ENCODE measurements around the gene VIL1. TPM values are rescaled to one million over a fixed set of nuclear protein-coding genes. Genes with fewer than 3 reads are reported as not detected.
A peak's percentile ranks its signal among the peaks of the same experiment; 100 is the strongest.

The VIL1 gene
- total RNA-seq, 6 experiments from 2014 or later: 2.1 to 118 (median 19.1) TPM

DNA sequence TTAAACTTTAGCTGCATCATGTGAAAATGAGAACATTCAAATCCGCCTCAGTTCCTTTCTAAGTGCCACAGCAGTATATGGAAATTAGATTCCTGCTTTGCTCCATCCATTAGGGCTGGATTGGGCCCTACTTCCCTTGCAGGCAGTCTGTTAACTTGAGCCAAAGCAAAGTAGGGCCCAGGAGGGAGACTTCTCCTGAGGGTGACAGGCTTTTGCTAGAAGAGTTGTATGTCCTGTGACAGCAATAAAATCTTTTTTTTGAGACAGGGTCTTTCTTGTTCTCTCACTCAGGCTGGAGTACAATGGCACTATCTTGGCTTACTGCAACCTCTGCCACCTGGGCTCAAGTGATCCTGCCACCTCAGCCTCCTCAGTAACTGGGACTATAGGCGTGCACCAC is 28.1 kb downstream of the VIL1 start:
- Histone ChIP-seq H3K4me3 (no peak overlapping the region), H3K4me1 (peaks cover 0 to 36% (median 9%) of the 10 kb centered on the region in 4 donors), H3K9me3 (no peaks in the 10 kb centered on the region), H3K27ac (no peak overlapping the region), H3K36me3 (peaks cover 0 to 23% (median 5%) of the 10 kb centered on the region in 4 donors), H3K27me3 (no peaks in the 10 kb centered on the region)
- intact Hi-C loops (cut with DNase I): no loop called here
- TF ChIP-seq, protein P1, sequence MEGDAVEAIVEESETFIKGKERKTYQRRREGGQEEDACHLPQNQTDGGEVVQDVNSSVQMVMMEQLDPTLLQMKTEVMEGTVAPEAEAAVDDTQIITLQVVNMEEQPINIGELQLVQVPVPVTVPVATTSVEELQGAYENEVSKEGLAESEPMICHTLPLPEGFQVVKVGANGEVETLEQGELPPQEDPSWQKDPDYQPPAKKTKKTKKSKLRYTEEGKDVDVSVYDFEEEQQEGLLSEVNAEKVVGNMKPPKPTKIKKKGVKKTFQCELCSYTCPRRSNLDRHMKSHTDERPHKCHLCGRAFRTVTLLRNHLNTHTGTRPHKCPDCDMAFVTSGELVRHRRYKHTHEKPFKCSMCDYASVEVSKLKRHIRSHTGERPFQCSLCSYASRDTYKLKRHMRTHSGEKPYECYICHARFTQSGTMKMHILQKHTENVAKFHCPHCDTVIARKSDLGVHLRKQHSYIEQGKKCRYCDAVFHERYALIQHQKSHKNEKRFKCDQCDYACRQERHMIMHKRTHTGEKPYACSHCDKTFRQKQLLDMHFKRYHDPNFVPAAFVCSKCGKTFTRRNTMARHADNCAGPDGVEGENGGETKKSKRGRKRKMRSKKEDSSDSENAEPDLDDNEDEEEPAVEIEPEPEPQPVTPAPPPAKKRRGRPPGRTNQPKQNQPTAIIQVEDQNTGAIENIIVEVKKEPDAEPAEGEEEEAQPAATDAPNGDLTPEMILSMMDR (IDR thresholded peaks at IDR 0.05): no peak
- no peak for TF ChIP-seq POLR2A (IDR thresholded peaks at IDR 0.05)
- no CpG with 5 or more reads among the region's 2 CpGs for WGBS (ENCODE audit: insufficient coverage, low coverage, low lambda C conversion rate, missing lambda C conversion rate)
- no peak for ATAC-seq
- DNase-seq: peak in 1 of 3 donors; percentile 17

DNA sequence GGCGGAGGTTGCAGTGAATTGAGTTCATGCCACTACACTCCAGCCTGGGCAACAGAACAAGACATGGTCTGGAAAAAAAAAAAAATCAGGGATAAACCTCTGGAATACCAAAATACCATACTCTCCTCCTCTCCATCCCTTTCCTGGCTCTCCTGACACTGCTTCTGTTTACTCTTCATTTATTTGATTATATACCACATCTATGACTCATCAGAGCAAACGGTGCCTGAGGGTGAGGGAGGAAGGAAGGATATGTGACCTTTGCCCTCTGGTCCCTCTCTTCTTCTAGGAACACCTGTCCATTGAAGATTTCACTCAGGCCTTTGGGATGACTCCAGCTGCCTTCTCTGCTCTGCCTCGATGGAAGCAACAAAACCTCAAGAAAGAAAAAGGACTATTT is 30.0 kb downstream of the VIL1 start:
- Histone ChIP-seq H3K4me1 (peaks cover 0 to 32% (median 9%) of the 10 kb centered on the region in 4 donors), H3K9me3 (no peaks in the 10 kb centered on the region), H3K27me3 (no peaks in the 10 kb centered on the region), H3K4me3 (no peak overlapping the region), H3K27ac (no peak overlapping the region), H3K36me3 (peaks cover 0 to 27% (median 5%) of the 10 kb centered on the region in 4 donors)
- intact Hi-C loops (cut with DNase I): no loop called here
- whole genome bisulfite sequencing (ENCODE audit: insufficient coverage, low coverage, low lambda C conversion rate, missing lambda C conversion rate): 40% methylated on average over 2 of the region's 3 CpGs
- no peak for DNase-seq
- ATAC-seq: peak; percentile 16 to 77 (median 46)
- no peak for TF ChIP-seq POLR2A (IDR thresholded peaks at IDR 0.05)
- TF ChIP-seq, protein P1 (IDR thresholded peaks at IDR 0.05): no peak

DNA sequence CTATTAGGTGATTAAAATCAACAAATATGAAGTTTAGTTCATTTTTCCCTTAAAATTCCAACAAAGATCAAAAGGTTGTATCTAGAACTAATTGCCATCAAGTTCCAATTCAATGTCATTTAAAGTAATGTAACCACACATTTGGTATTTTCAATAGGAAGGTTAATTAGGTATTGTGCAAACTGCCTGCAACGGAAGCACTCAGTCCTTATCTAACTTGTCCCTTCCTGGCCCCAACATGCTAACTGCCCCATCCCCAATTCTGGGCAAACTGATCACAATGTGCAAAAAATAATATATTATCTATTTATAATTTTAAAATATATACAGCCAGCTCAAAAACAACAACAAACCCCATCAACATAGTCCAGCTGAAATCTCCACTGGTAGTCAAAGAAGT is 33.2 kb downstream of the VIL1 start:
- Histone ChIP-seq H3K27me3 (no peaks in the 10 kb centered on the region), H3K36me3 (peaks cover 0 to 42% (median 12%) of the 10 kb centered on the region in 4 donors), H3K4me3 (no peak overlapping the region), H3K27ac (no peak overlapping the region), H3K9me3 (no peaks in the 10 kb centered on the region), H3K4me1 (peaks cover 0 to 9% (median 3%) of the 10 kb centered on the region in 4 donors)
- ATAC-seq (no peak), DNase-seq (no peak)
- TF ChIP-seq, protein P1 (IDR thresholded peaks at IDR 0.05): no peak
- TF ChIP-seq POLR2A (IDR thresholded peaks at IDR 0.05): no peak
- intact Hi-C loops (cut with DNase I): no loop called here
- 42% methylated on average over 1 of the region's 1 CpG for WGBS (ENCODE audit: insufficient coverage, low coverage, low lambda C conversion rate, missing lambda C conversion rate)

DNA sequence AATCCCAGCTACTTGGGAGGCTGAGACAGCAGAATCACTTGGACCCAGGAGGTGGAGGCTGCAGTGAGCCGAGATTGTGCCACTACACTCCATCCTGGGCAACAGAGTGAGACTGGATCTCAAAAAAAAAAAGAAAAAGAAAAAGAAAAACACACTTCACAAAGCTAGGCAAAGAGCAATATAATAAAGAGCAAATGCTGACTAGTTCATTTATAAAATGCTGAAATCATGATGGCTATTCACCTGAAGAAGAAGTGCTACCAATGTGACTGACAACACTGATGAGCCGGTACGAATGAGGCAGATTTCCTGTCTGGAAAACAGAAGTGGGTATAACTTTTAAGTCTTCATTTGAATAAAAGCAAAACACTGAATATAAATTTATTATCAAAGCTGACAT is 37.9 kb downstream of the VIL1 start:
- no peak overlapping the region for H3K4me3 ChIP-seq
- 94% methylated on average over 2 of the region's 3 CpGs for WGBS (ENCODE audit: insufficient coverage, low coverage, low lambda C conversion rate, missing lambda C conversion rate)
- no peaks in the 10 kb centered on the region for H3K4me1 ChIP-seq
- intact Hi-C loops (cut with DNase I): no loop called here
- no peaks in the 10 kb centered on the region for H3K27me3 ChIP-seq
- peaks cover 0 to 32% (median 7%) of the 10 kb centered on the region in 4 donors for H3K36me3 ChIP-seq
- ATAC-seq (no peak), DNase-seq (no peak)
- H3K27ac ChIP-seq: no peak overlapping the region
- H3K9me3 ChIP-seq: no peaks in the 10 kb centered on the region
- no peak for TF ChIP-seq POLR2A (IDR thresholded peaks at IDR 0.05)
- TF ChIP-seq, protein P1 (IDR thresholded peaks at IDR 0.05): no peak

DNA sequence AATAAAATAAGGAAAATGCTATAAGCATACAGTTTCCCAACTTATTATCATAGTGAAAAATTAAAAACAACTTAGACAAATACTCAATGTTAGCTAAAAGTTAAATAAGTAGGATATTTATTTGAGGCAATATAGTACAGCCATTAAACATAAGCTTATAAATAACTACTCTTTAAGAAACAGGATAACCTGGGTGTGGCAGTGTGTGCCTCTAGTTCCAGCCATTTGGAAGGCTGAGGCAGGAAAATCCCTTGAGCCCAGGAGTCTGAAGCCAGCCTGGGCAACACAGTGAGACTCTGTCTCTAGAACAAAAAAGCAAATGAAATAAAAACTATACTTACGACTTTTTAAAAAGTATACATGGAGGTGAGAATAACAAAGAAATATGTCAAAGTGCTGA is 39.7 kb downstream of the VIL1 start:
- intact Hi-C loops (cut with DNase I): no loop called here
- H3K4me1 ChIP-seq: no peaks in the 10 kb centered on the region
- H3K4me3 ChIP-seq: no peak overlapping the region
- WGBS (ENCODE audit: insufficient coverage, low coverage, low lambda C conversion rate, missing lambda C conversion rate): 80% methylated on average over 1 of the region's 1 CpG
- TF ChIP-seq, protein P1 (IDR thresholded peaks at IDR 0.05): no peak
- no peak for TF ChIP-seq POLR2A (IDR thresholded peaks at IDR 0.05)
- H3K9me3 ChIP-seq: no peaks in the 10 kb centered on the region
- ATAC-seq (no peak), DNase-seq (no peak)
- H3K27ac ChIP-seq: no peak overlapping the region
- peaks cover 0 to 32% (median 9%) of the 10 kb centered on the region in 4 donors for H3K36me3 ChIP-seq
- no peaks in the 10 kb centered on the region for H3K27me3 ChIP-seq
